SK-N-SH (cell line): Measurements from ENCODE around the gene THOC7. TPM values are rescaled to one million over a fixed set of nuclear protein-coding genes. Genes with fewer than 3 reads are reported as not detected.

Source experiments
- CTCF ChIA-PET: fragments of 300-600, 350-600 bp; formaldehyde crosslinking; extraction: SDS; loops from one replicate; lab custom pipeline; 2021; lab: Yijun Ruan, JAX
- POLR2A ChIA-PET: fragments of 350-600 bp; sonication (Branson Sonifier 250); formaldehyde crosslinking; extraction: SDS; loops from one replicate; lab custom pipeline; 2020; ENCODE audit warnings: antibody characterized with exemption, inconsistent platforms; lab: Yijun Ruan, JAX
- DNase-seq: peaks from one replicate; pipeline ENCODE4 v3.0.0; 2012
- H2AFZ ChIP-seq: fragments of 200-600 bp; sonication (generic); 2 replicates; pipeline ENCODE4 v1.8.1; 2016; ENCODE audit warnings: antibody characterized with exemption, mild to moderate bottlenecking, low read depth
- H3F3A ChIP-seq: fragments of 200-600 bp; sonication (generic); replicated peaks from 2 replicates; pipeline ENCODE3; 2016; ENCODE audit warnings: antibody characterized with exemption, mild to moderate bottlenecking; ENCODE audit not compliant: insufficient read depth
- H3K27ac ChIP-seq, 2 experiments: fragments of 200-500 bp in 1 of 2; fragments of 200-600 bp in 1 of 2; sonication (Bioruptor generic) in 1 of 2; sonication (generic), shearing (Covaris generic) in 1 of 2; 2 replicates each; pipeline versions ENCODE4 v1.5.1 to v1.6.1; 2014 to 2016; ENCODE audit warnings: low read depth in 2 of 2, inconsistent platforms in 1 of 2, low read length in 1 of 2, mild to moderate bottlenecking in 1 of 2, mixed read lengths in 1 of 2
- H3K27me3 ChIP-seq: fragments of 200-600 bp; sonication (generic), shearing (Covaris generic); 2 replicates; pipeline ENCODE4 v1.6.1; 2016; ENCODE audit warnings: mixed run types; ENCODE audit not compliant: insufficient read depth
- H3K36me3 ChIP-seq, 2 experiments: fragments of 200-500 bp in 1 of 2; fragments of 200-600 bp in 1 of 2; sonication (Bioruptor generic) in 1 of 2; sonication (generic) in 1 of 2; replicated peaks in 1 of 2; 2 replicates each; pipeline versions ENCODE3 to v1.5.1; 2014 to 2016; ENCODE audit warnings: low read length in 1 of 2, mild to moderate bottlenecking in 1 of 2; ENCODE audit not compliant: insufficient read depth in 2 of 2, control insufficient read depth in 1 of 2
- H3K4me1 ChIP-seq, 2 experiments: fragments of 200-500 bp in 1 of 2; fragments of 200-600 bp in 1 of 2; sonication (Bioruptor generic) in 1 of 2; sonication (generic), shearing (Covaris generic) in 1 of 2; 2 replicates each; pipeline versions ENCODE4 v1.5.1 to v1.6.1; 2014 to 2016; ENCODE audit warnings: low read depth in 1 of 2, low read length in 1 of 2, mixed run types in 1 of 2; ENCODE audit not compliant: insufficient read depth in 2 of 2, control insufficient read depth in 1 of 2
- H3K4me2 ChIP-seq: fragments of 200-600 bp; sonication (generic), shearing (Covaris generic); 2 replicates; pipeline ENCODE4 v1.6.1; 2017; ENCODE audit warnings: mixed run types
- H3K4me3 ChIP-seq, 2 experiments: fragments of 200-500 bp in 1 of 2; fragments of 200-600 bp in 1 of 2; sonication (Bioruptor generic) in 1 of 2; sonication (generic), shearing (Covaris generic) in 1 of 2; 2 replicates each; pipeline versions ENCODE4 v1.5.1 to v1.8.1; 2014 to 2016; ENCODE audit warnings: low read depth in 2 of 2, inconsistent platforms in 1 of 2, low read length in 1 of 2, mild to moderate bottlenecking in 1 of 2, mixed read lengths in 1 of 2, moderate library complexity in 1 of 2
- H3K79me2 ChIP-seq: fragments of 200-600 bp; sonication (generic); 2 replicates; pipeline ENCODE4 v1.8.1; 2017; ENCODE audit warnings: mild to moderate bottlenecking; ENCODE audit not compliant: insufficient read depth
- H3K9ac ChIP-seq: fragments of 200-600 bp; sonication (generic); 2 replicates; pipeline ENCODE4 v1.6.1; 2017; ENCODE audit warnings: mixed run types
- H3K9me2 ChIP-seq: fragments of 200-600 bp; sonication (generic); 2 replicates; pipeline ENCODE4 v1.6.1; 2017; ENCODE audit warnings: mixed run types
- H3K9me3 ChIP-seq: fragments of 200-600 bp; sonication (generic); 2 replicates; pipeline ENCODE4 v1.6.1; 2017; ENCODE audit warnings: mixed run types, mild to moderate bottlenecking, moderate library complexity
- H4K20me1 ChIP-seq: fragments of 200-600 bp; sonication (generic); 2 replicates; pipeline ENCODE4 v1.6.1; 2017; ENCODE audit warnings: mild to moderate bottlenecking, mixed run types; ENCODE audit not compliant: insufficient read depth
- CHD2 ChIP-seq: fragments of 150-350 bp; IDR thresholded peaks from 2 replicates; pipeline ENCODE4 v1.6.1; 2018; ENCODE audit warnings: low read length; ENCODE audit not compliant: partially characterized antibody
- ELF1 ChIP-seq: IDR thresholded peaks from 2 replicates; pipeline ENCODE4 v1.4.0; 2012
- EZH2phosphoT487 ChIP-seq: fragments of 200-600 bp; sonication (generic); IDR thresholded peaks from 2 replicates; pipeline ENCODE4 v1.6.1; 2017; ENCODE audit warnings: low read depth, mixed run types, mild to moderate bottlenecking, antibody characterized with exemption, moderate library complexity, borderline replicate concordance
- FOXM1 ChIP-seq: IDR thresholded peaks from 2 replicates; pipeline ENCODE4 v1.4.0; 2012; ENCODE audit warnings: low read depth, mild to moderate bottlenecking
- GABPA ChIP-seq: IDR thresholded peaks from 2 replicates; pipeline ENCODE4 v1.4.0; 2012; ENCODE audit warnings: low read depth, mild to moderate bottlenecking
- GATA2 ChIP-seq: sonication (generic); formaldehyde crosslinking; IDR thresholded peaks from 2 replicates; pipeline ENCODE4 v1.5.0; 2020; ENCODE audit warnings: mild to moderate bottlenecking, missing genetic modification reagents
- IRF3 ChIP-seq: fragments of 150-350 bp; IDR thresholded peaks from 2 replicates; pipeline ENCODE4 v1.6.1; 2016; ENCODE audit warnings: mild to moderate bottlenecking, low read depth, low read length
- JUND ChIP-seq: IDR thresholded peaks from 2 replicates; pipeline ENCODE4 v1.4.0; 2012
- MAX ChIP-seq: IDR thresholded peaks from 2 replicates; pipeline ENCODE4 v1.4.0; 2012; ENCODE audit warnings: low read depth
- MEF2A ChIP-seq: IDR thresholded peaks from 2 replicates; pipeline ENCODE4 v1.4.0; 2012; ENCODE audit warnings: low read depth, borderline replicate concordance
- MXI1 ChIP-seq: IDR thresholded peaks from 2 replicates; pipeline ENCODE4 v1.6.1; 2012; ENCODE audit warnings: mild to moderate bottlenecking, low read depth, low read length, improper control_type of control experiment
- NRF1 ChIP-seq: IDR thresholded peaks from 2 replicates; pipeline ENCODE4 v1.6.1; 2012; ENCODE audit warnings: low read depth, mild to moderate bottlenecking, low read length
- RAD21 ChIP-seq: IDR thresholded peaks from 2 replicates; pipeline ENCODE4 v1.6.1; 2012; ENCODE audit warnings: mild to moderate bottlenecking, low read length
- RCOR1 ChIP-seq: fragments of 150-350 bp; IDR thresholded peaks from 2 replicates; pipeline ENCODE4 v1.6.1; 2017; ENCODE audit warnings: antibody characterized with exemption, low read length
- RFX5 ChIP-seq: IDR thresholded peaks from 2 replicates; pipeline ENCODE4 v1.6.1; 2012; ENCODE audit warnings: mild to moderate bottlenecking, improper control_type of control experiment, low read length
- SIN3A ChIP-seq: IDR thresholded peaks from 2 replicates; pipeline ENCODE4 v1.6.1; 2012; ENCODE audit warnings: low read depth, mild to moderate bottlenecking, low read length, moderate library complexity, borderline replicate concordance
- TAF1 ChIP-seq: IDR thresholded peaks from 2 replicates; pipeline ENCODE4 v1.6.1; 2012; ENCODE audit warnings: low read depth, mild to moderate bottlenecking, low read length, moderate library complexity, borderline replicate concordance
- TCF12 ChIP-seq: IDR thresholded peaks from 2 replicates; pipeline ENCODE4 v1.4.0; 2012
- TEAD4 ChIP-seq: IDR thresholded peaks from 2 replicates; pipeline ENCODE4 v1.4.0; 2012; ENCODE audit warnings: mild to moderate bottlenecking, borderline replicate concordance; ENCODE audit not compliant: insufficient read depth
- USF1 ChIP-seq: IDR thresholded peaks from 2 replicates; pipeline ENCODE4 v1.4.0; 2012; ENCODE audit warnings: low read depth, borderline replicate concordance
- USF2 ChIP-seq: fragments of 150-350 bp; IDR thresholded peaks from 2 replicates; pipeline ENCODE4 v1.6.1; 2017; ENCODE audit warnings: antibody characterized with exemption, low read length, low read depth, borderline replicate concordance
- YY1 ChIP-seq: IDR thresholded peaks from 2 replicates; pipeline ENCODE4 v1.4.0; 2012; ENCODE audit warnings: low read depth, mild to moderate bottlenecking
- WGBS: methylation state at CpG from one replicate; pipeline ENCODE4 v1.1.6; 2017; ENCODE audit warnings: low lambda C conversion rate; 5-methylcytosine and 5-hydroxymethylcytosine counted together
- polyA plus RNA-seq, 3 experiments: library from polyadenylated mRNA; depleted of rRNA; stranded (reverse); fragments of >200 nt; gene quantifications; 2 replicates each; pipeline ENCODE4 v1.2.3, GENCODE V29; 2012

THOC7 gene
- polyA plus RNA-seq, 1 of the 3 experiments (the other 2 are of a cell fraction) = 35.6 TPM

- no peak for TF ChIP-seq SIN3A
Measured at GRCh38 chr3:63851287-63851686, 12.3 kb downstream of the THOC7 start (continued).

- H3K9me2 ChIP-seq = no peaks in the 10 kb centered on the region
- no peak overlapping the region for H2AFZ ChIP-seq
- CTCF ChIA-PET = interaction anchor here (1.1 to 2.0 kb wide), 4 partner anchors 30 to 516 kb away, joined by 3 to 5 read pairs (median 3); partner anchors contain the start of gene C3orf49
- WGBS = 95% methylated on average over 4 of the region's 4 CpGs
- H3K27me3 ChIP-seq = no peaks in the 10 kb centered on the region
- peaks cover 61% of the 10 kb centered on the region; the same call in 1 of the 2 replicates for H3K79me2 ChIP-seq
- DNase-seq = no peak
- POLR2A ChIA-PET = no interaction called here
- H3K4me3 ChIP-seq = no peak overlapping the region
- no peaks in the 10 kb centered on the region for H3K36me3 ChIP-seq
- H4K20me1 ChIP-seq = 0 out of 2 replicates have a peak, but pooled peaks cover 3% of the 10 kb centered on the region
- H3K4me2 ChIP-seq = no peak overlapping the region
- no peaks in the 10 kb centered on the region for H3K4me1 ChIP-seq
- H3K9ac ChIP-seq = no peak overlapping the region
- H3F3A ChIP-seq = peaks cover 4% of the 10 kb centered on the region
- TF ChIP-seq IRF3 (no peak), CHD2 (no peak), RFX5 (no peak), GATA2 (CRISPR knock-in tag) (no peak), TCF12 (no peak), TEAD4 (no peak), JUND (no peak), GABPA (no peak), MXI1 (no peak), NRF1 (no peak)
- no peak overlapping the region for H3K27ac ChIP-seq
- H3K9me3 ChIP-seq = no peaks in the 10 kb centered on the region
Measured at GRCh38 chr3:63849175-63849574, 14.4 kb downstream of the THOC7 start.

- Histone ChIP-seq H4K20me1 (0 out of 2 replicates have a peak, but pooled peaks cover 3% of the 10 kb centered on the region), H3K79me2 (peaks cover 58% of the 10 kb centered on the region; the same call in 1 of the 2 replicates), H3K4me3 (no peak overlapping the region), H3K9me3 (no peaks in the 10 kb centered on the region), H3K27ac (no peak overlapping the region), H3K4me1 (no peaks in the 10 kb centered on the region), H3K9ac (no peak overlapping the region), H2AFZ (no peak overlapping the region), H3K9me2 (no peaks in the 10 kb centered on the region), H3F3A (peaks cover 4% of the 10 kb centered on the region), H3K27me3 (no peaks in the 10 kb centered on the region), H3K4me2 (no peak overlapping the region)
- CTCF ChIA-PET = interaction anchor here (1.2 kb wide), 1 partner anchor 146 kb away, joined by 3 read pairs; no protein-coding TSS in a partner anchor
- POLR2A ChIA-PET = no interaction called here
- DNase-seq = no peak
- TF ChIP-seq TAF1 (no peak), FOXM1 (no peak), ELF1 (no peak), RFX5 (no peak), YY1 (no peak), RCOR1 (no peak), USF2 (no peak), USF1 (no peak), EZH2phosphoT487 (no peak), MAX (no peak), CHD2 (no peak), RAD21 (no peak), MEF2A (no peak)
- TF ChIP-seq, all 33 proteins: peak for 0
- 71% methylated on average over 1 of the region's 1 CpG for WGBS
- no peaks in the 10 kb centered on the region for H3K36me3 ChIP-seq
Measured at GRCh38 chr3:63847718-63848450, 15.7 kb downstream of the THOC7 start.
